COLO668 (cell line): ENCODE measurements around the gene TMC8.
"Not testable (repeated sequence)": the region's sequence is repeated elsewhere in the genome, so short reads cannot be mapped to it uniquely, and the experiment has no call there.

Source experiments
- DNase-seq: peaks from one replicate; lab custom pipeline; 2025; ENCODE audit not compliant: unreplicated experiment; lab: John Stamatoyannopoulos, UW

TMC8 gene, protein sequence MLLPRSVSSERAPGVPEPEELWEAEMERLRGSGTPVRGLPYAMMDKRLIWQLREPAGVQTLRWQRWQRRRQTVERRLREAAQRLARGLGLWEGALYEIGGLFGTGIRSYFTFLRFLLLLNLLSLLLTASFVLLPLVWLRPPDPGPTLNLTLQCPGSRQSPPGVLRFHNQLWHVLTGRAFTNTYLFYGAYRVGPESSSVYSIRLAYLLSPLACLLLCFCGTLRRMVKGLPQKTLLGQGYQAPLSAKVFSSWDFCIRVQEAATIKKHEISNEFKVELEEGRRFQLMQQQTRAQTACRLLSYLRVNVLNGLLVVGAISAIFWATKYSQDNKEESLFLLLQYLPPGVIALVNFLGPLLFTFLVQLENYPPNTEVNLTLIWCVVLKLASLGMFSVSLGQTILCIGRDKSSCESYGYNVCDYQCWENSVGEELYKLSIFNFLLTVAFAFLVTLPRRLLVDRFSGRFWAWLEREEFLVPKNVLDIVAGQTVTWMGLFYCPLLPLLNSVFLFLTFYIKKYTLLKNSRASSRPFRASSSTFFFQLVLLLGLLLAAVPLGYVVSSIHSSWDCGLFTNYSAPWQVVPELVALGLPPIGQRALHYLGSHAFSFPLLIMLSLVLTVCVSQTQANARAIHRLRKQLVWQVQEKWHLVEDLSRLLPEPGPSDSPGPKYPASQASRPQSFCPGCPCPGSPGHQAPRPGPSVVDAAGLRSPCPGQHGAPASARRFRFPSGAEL

GRCh38 chr17:78130437-78131101 lies at the start of gene TMC8:
TMC8 (plus strand) TSS chr17:78130771; CDS start chr17:78131589, 818 bp downstream.
- DNase-seq: no peak

DNA sequence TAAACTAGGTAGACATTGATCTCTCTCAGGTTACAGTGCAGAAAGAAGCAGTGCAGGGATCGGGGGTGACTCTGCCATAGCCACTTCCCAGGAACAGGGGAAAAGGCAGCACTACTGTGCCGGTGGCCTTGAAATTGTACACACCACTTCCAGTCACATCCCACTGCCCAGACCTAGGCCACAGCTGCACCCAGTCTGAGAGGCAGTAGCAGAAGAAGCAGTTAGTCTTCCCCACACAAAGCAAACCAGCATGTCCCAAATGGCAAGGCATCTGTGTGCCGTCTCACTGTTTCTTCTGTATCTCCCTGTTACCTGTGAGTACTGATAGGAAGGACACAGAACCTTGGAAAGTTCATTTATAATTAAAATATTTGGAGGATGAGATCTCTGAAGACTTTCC lies 49.0 kb upstream of the TMC8 start:
- DNase-seq: no peak

DNA sequence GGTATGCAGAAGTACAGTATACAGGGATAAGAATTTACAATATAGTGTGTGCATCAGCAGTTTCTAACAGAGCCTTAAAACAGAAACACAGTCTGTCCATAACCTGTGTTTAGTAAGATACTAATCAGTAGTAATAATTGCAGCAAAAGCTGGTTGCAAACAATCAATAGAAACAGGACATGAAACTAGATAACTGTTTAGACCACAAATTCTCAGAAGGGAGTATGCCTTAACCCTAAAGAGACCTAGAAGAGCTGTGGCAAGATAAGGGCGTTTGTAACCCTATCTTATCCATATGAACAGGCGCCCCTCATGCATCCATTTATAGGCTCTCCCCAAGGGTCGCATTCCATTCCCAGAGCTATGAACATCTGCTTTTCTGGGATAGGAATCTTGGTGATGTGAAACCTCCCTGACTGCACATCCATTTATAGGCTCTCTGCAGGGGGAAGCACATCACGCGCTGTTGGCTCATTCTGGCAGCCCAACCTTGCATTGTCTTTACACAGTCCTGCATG lies 48.2 kb upstream of the TMC8 start:
- not testable (repeated sequence) for DNase-seq

GRCh38 chr17:78082988-78083387 lies 47.6 kb upstream of the TMC8 start:
- DNase-seq: peak; percentile 3

DNA sequence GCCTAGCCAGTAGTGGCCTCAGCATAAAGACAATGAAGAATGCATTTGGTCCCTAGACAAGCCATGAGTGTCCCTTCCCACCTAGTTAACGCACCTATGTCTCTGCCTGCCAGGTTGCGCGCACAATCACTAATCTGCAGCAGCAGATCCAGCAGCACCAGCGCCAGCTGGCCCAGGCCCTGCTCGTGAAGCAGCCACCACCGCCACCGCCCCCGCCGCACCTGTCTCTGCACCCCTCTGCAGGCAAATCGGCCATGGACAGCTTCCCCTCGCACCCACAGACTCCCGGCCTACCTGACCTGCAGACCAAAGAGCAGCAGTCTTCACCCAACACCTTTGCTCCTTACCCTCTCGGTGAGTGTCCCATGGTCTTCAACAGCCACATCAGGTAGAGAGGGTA lies 43.8 kb upstream of the TMC8 start:
- DNase-seq: no peak

- no peak for DNase-seq
These were observed 42.0 kb upstream of the TMC8 start for GRCh38 chr17:78088529-78088928.

GRCh38 chr17:78089576-78090281 lies 40.8 kb upstream of the TMC8 start:
- DNase-seq: no peak

GRCh38 chr17:78092794-78093324 lies 37.7 kb upstream of the TMC8 start:
- no peak for DNase-seq

DNA sequence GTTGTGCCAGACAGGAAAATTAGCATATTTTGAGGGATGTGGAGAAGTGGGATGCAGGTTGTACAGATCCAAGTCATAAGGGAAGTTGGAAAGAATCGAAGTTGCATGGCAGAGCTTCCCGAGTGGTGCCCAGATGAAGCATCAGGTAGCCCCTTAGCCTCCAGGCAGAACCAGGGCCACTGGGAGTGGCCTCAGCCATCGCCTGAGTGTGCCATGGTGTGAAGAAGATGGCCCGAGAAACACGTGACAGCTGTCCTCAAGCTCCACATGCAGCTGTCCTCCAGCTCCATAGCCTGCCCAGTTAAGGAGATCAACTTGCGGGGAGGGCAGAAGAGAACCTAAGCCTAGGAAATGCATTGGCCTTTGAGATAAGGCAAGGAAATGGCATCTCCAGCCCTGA lies 35.5 kb upstream of the TMC8 start:
- no peak for DNase-seq

DNA sequence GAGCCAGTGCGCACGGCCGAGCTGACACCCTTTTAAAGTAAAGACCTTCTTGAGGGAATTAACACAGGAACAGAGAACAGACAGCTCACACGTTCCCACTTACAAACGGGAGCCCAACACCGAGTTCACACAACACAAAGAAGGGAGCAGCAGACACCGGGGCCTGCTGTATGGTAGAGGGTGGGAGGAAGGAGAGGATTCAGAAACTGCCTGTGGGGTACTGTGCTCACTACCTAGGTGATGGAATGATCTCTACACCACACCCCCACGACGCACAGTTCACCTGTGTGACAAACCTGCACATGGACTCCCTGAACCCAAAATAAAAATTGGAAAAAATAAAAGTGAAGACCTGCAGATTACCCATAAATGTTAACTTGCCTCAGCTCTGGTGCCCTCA lies 34.5 kb upstream of the TMC8 start:
- DNase-seq: no peak

DNA sequence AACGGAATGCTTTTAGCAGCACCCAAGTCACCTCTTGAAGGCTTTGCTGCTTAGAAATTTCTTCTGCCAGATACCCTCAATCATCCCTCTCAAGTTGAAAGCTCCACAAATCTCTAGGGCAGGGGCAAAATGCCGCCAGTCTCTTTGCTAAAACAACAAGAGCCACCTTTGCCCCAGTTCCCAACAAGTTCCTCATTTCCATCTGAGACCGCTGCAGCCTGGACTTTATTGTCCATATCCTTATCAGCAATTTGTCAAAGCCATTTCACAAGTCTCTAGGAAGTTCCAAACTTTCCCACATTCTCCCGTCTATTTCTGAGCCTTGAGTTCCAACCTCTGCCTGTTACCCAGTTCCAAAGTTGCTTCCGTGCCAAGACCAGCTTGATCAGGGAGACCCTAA lies 29.5 kb upstream of the TMC8 start:
- DNase-seq: no peak

- DNase-seq: no peak
These were observed 29.0 kb upstream of the TMC8 start for GRCh38 chr17:78101542-78101941.

DNA sequence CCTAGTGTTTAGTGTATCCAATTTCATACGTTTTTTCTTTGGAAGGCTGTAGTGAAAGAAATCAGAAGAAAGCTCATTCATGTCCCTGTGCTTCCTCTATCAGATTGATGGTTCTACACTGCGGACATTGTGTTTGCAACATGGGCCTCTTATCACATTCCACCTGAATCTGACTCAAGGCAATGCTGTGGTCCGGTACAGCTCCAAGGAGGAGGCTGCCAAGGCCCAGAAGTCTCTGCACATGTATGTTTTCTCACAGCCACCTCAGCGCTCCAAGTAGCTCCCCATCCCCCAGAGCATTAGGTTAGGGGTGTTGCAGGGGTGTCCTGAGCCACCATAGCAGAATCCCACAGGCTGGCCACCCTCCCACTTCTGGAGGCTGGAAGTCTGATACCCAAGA lies 27.3 kb upstream of the TMC8 start:
- DNase-seq: no peak

DNA sequence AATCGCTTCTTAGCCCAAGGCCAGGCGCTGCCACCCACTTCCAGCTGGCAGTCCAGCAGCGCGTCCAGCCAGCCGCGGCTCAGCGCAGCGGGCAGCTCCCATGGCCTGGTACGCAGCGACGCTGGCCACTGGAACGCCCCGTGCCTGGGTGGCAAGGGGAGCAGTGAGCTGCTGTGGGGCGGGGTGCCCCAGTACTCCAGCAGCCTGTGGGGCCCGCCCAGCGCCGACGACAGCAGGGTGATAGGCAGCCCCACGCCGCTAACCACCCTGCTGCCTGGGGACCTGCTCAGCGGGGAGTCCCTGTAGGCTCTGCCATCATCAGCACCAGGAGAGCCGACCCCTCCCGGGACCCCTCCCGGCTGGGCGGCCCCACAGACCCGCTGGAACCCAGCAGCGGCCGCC lies 26.0 kb upstream of the TMC8 start:
- DNase-seq: no peak

DNA sequence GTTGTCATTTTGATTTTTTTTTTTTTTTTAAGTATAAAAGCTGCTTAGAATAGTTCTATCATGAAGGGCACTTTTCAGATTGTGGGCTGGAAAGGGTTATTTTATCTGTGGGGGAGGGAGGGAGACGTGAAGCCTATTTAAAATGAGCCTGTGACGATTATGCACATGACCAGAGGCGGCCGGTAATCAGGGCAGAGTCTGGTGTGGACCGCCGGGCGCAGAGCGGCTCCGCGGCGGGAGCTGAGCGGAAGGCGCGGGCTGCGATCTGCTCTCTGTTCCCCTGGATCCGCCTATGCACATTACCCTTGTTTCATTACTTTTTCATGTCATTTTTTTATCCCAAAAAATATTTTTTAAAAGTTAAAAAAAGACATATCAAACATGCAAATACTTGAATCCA lies 25.5 kb upstream of the TMC8 start:
- DNase-seq: no peak

GRCh38 chr17:78105551-78105950 lies 25.0 kb upstream of the TMC8 start:
- no peak for DNase-seq

DNA sequence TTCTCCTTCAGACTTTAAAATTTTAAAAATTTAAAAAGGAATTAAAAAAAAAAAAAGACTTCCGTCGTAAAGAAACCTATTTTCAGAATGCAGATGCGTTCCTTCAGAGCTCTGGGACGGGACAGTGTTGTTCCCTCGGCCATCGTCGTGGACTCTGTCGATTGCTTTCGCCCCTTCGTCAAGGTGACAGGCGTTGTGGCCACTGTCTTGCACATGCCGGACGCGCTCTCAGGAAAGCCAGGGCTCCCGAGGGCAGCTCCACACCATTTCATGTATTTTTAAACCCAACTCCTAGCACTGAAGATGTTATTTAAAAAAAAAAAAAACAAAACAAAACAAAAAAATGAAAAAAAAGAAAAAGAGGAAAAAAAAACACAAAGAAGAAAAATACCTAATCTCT lies 24.4 kb upstream of the TMC8 start:
- no peak for DNase-seq

DNA sequence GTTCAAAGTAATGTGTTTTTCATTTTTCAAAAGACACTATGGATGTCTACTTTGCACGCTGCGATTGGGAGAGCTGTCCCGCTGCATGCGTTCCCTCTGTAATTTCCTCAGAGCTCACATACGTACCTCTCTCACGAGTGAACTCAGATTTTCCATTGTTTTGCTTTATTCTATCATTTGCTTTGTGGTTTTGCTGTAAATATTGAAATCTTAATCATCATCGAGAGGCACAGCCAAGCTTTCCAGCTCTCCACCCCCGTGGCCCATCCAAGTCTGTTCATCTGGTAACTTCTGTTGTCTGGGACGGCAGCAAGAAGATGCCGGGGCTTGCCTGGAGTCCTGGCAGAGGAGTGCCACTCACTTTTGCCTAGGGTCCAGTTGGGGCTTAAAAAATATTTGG lies 23.1 kb upstream of the TMC8 start:
- no peak for DNase-seq

GRCh38 chr17:78107976-78108725 lies 22.4 kb upstream of the TMC8 start:
- no peak for DNase-seq
